Omental fat pad (tissue), 4 donors: ENCODE measurements around the gene HCN4. TPM values are rescaled to one million over a fixed set of nuclear protein-coding genes. Genes with fewer than 3 reads are reported as not detected.

Source experiments
- ATAC-seq: fragments of 150-250 bp; one replicate; pipeline ENCODE4 v1.9.1; 2016; ENCODE audit warnings: mild to moderate bottlenecking, moderate library complexity; ENCODE audit not compliant: low FRiP score
- DNase-seq: peaks from one replicate; pipeline ENCODE4 v3.0.0-alpha.2; 2019; ENCODE audit warnings: low spot score
- CTCF ChIP-seq, 3 donors: fragments of 450-650 bp; IDR thresholded peaks; one replicate each; pipeline ENCODE4 v1.5.1; 2016 to 2017; ENCODE audit warnings: antibody characterized with exemption in 3 of 3, mild to moderate bottlenecking in 3 of 3, moderate library complexity in 2 of 3
- total RNA-seq, 4 donors: library from RNA; depleted of rRNA; stranded (reverse); fragments of >200 nt; gene quantifications; one replicate each; pipeline ENCODE4 v1.1.0, GENCODE V29; 2016

The HCN4 gene
- total RNA-seq, 4 donors from 2014 or later = not detected

- TF ChIP-seq CTCF (IDR thresholded peaks at IDR 0.05) = no peak
- DNase-seq (no peak), ATAC-seq (no peak)
These were observed 18.9 kb upstream of the HCN4 start for GRCh38 chr15:73387507-73388255.

GRCh38 chr15:73386886-73387506 lies 18.2 kb upstream of the HCN4 start:
- DNase-seq (no peak), ATAC-seq (no peak)
- no peak for TF ChIP-seq CTCF (IDR thresholded peaks at IDR 0.05)

- TF ChIP-seq CTCF (IDR thresholded peaks at IDR 0.05) = no peak
- ATAC-seq (no peak), DNase-seq (no peak)
These were observed 17.5 kb upstream of the HCN4 start for GRCh38 chr15:73386238-73386637.

GRCh38 chr15:73385205-73385604 lies 16.4 kb upstream of the HCN4 start:
- TF ChIP-seq CTCF (IDR thresholded peaks at IDR 0.05) = no peak
- ATAC-seq (no peak), DNase-seq (no peak)

GRCh38 chr15:73383310-73384189 lies 14.8 kb upstream of the HCN4 start:
- ATAC-seq (no peak), DNase-seq (no peak)
- TF ChIP-seq CTCF (IDR thresholded peaks at IDR 0.05) = no peak

GRCh38 chr15:73382115-73382514 lies 13.4 kb upstream of the HCN4 start:
- ATAC-seq (no peak), DNase-seq (no peak)
- TF ChIP-seq CTCF (IDR thresholded peaks at IDR 0.05) = no peak
